Activated CD8-positive, alpha-beta memory T cell treated with anti-CD3 and anti-CD28 coated beads, Interleukin-2, amount 10 ng/mL, durations not matched to agents 7 days and 5 days (primary cell): Measurements from ENCODE around the gene CBX7. TPM values are rescaled to one million over a fixed set of nuclear protein-coding genes. Genes with fewer than 3 reads are reported as not detected.
"Not testable (repeated sequence)": the region's sequence is repeated elsewhere in the genome, so short reads cannot be mapped to it uniquely, and the experiment has no call there.

Experiments used
- ATAC-seq: fragments of 150-1000 bp; cut with Tn5 transposase; one replicate; pipeline ENCODE4 v1.10.0; 2021; ENCODE audit warnings: moderate library complexity
- CTCF ChIA-PET: fragments of 350-600 bp; sonication (Branson Sonifier 250); formaldehyde crosslinking; loops from one replicate; lab custom pipeline; 2021; ENCODE audit warnings: antibody characterized with exemption; lab: Charles Lee
- DNase-seq: peaks from one replicate; pipeline ENCODE4 v3.0.0-alpha.2; 2020
- H3K27ac Mint-ChIP-seq: one replicate; pipeline ENCODE4 v1.8.0; 2021; ENCODE audit warnings: mild to moderate bottlenecking, mixed read lengths
- H3K27me3 Mint-ChIP-seq: one replicate; pipeline ENCODE4 v1.8.0; 2021; ENCODE audit warnings: mixed read lengths
- H3K36me3 Mint-ChIP-seq: one replicate; pipeline ENCODE4 v1.8.0; 2021; ENCODE audit warnings: mild to moderate bottlenecking, mixed read lengths
- H3K4me1 Mint-ChIP-seq: one replicate; pipeline ENCODE4 v1.8.0; 2021; ENCODE audit warnings: mixed read lengths
- H3K4me3 Mint-ChIP-seq: one replicate; pipeline ENCODE4 v1.8.0; 2021; ENCODE audit warnings: mild to moderate bottlenecking, moderate library complexity, mixed read lengths
- H3K9me3 Mint-ChIP-seq: one replicate; pipeline ENCODE4 v1.8.0; 2022; ENCODE audit warnings: low read depth, mixed read lengths
- total RNA-seq, 2 experiments: library from RNA; stranded (reverse); gene quantifications; one replicate each; pipeline ENCODE4 v1.2.3, GENCODE V29; 2021

Gene CBX7
- total RNA-seq, 2 experiments from 2014 or later: 12.7 to 13.5 TPM

DNA sequence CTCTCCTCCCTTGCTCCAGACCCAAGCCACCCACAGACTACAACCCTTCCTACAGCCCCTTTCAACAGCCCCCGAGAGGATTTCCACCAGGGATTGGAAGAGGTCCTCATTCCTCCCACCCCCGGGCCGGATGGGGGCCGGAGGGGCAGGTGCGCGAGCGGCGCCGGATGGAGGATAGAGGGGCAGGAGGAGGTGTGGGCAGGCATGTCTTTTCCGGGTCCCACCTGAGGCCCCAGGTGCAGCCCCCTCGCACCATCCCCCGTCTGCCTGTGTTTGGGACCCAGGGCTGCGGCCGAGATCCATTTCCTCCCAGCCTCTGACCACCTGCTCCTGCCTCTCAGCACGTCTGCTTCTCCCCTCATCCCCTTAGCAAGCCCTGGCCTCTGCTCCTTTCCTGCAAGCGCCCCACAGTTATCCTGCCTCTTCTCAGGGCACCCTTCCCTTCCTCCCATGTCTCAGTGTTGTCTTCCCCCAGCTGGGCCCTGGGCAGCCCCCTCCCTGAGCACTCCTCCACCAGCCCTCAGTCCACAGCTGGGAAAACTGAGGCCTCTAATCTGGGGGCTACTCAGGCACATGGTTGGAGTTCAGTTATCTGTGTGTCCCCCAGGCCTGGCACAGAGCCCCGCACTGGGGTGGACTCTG, 19.3 kb upstream of the CBX7 start:
- CTCF ChIA-PET: interaction anchor here (0.6 to 9.4 kb wide), 46 partner anchors 9 to 964 kb away, joined by 3 to 254 read pairs (median 4); partner anchors contain the start of genes CBX7, MIEF1, RPL3 and TAB1
- H3K4me1 Mint-ChIP-seq: peaks cover 36% of the 10 kb centered on the region
- no peak overlapping the region for H3K27ac Mint-ChIP-seq
- no peak for ATAC-seq
- no peaks in the 10 kb centered on the region for H3K36me3 Mint-ChIP-seq
- no peaks in the 10 kb centered on the region for H3K9me3 Mint-ChIP-seq
- H3K27me3 Mint-ChIP-seq: peaks cover 21% of the 10 kb centered on the region
- no peak overlapping the region for H3K4me3 Mint-ChIP-seq
- DNase-seq: no peak

DNA sequence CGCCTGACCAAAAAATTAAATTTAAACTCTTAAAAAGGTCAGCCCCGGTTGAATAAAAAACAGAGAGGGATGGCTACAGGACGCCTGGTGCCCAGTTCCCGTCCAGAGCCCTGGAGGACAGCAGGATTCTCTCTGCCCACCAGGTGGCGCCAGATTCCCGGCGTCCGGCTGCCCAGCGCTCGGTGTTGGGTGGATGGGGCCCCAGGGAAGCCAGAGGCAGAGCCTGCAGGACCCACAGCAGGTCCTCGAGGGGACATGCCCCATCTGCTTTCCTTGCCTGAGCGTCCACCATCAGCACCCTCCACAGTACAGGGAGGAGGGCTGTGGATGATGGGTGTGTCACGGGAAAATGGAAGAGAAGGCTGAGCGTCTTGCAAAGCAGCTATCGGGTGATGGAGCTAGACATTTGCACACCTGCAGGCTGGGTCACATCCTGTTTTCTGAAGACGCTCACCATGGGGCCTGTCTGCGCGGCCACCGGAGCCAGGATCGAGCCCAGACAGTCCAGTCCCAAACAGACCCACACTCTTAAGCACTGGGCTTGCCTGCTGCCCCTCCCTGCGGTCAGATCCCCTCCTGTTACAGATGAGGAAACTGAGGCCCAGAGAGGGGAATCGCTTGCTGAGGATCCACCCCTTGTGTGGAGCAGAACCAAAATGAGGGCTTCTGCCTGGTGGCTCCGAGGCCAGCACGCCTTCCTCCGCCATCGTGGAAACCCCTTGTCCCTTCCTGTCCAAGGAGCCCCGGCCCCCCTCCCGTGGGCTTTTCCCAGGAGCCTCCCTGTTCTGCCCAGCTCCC, 18.5 kb upstream of the CBX7 start:
- H3K4me1 Mint-ChIP-seq: peaks cover 36% of the 10 kb centered on the region

DNA sequence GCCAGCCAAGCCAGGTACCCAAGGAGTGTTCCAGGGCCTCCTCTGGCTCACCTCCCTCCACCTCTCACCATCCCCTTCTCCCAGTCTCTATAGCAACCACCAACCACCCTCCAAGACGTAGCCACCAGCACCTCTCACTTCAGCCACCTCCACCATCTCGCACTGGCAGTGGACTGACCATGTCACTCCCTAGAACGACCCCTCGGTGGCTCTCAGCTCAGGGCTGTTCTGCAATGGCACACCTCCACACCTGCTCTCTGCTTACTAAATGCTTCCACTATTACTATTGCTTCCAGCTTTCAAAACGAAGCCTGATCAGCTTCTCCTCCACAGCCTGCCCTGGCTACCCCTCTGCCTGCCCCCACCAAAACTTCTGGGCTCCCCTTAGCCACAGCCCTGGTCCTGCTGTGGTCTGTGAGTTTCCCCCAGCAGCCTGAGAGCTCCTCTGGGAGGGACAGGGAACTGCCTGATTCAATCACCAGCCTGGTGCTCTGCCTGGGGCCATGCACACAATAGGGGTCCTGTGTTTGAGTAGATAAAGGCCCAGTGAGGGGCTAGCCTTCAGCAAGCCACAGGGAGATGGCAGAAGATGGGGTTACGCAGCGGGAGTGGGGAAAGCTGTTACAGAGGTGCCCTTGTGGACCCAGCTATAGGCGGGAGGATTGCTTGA, 17.5 kb upstream of the CBX7 start:
- peaks cover 33% of the 10 kb centered on the region for H3K4me1 Mint-ChIP-seq
- peaks cover 23% of the 10 kb centered on the region for H3K27me3 Mint-ChIP-seq
- CTCF ChIA-PET: interaction anchor here (0.8 to 9.4 kb wide), 24 partner anchors 10 to 361 kb away, joined by 3 to 254 read pairs (median 5); partner anchors contain the start of genes CBX7, MIEF1, RPL3 and TAB1
- H3K27ac Mint-ChIP-seq: no peak overlapping the region
- H3K36me3 Mint-ChIP-seq: no peaks in the 10 kb centered on the region
- no peaks in the 10 kb centered on the region for H3K9me3 Mint-ChIP-seq
- DNase-seq (no peak), ATAC-seq (no peak)
- H3K4me3 Mint-ChIP-seq: no peak overlapping the region

More for the DNA sequence above, 18.5 kb upstream of the CBX7 start:
- Mint-ChIP-seq H3K27ac (peak overlapping the region; percentile 70), H3K27me3 (peaks cover 23% of the 10 kb centered on the region), H3K9me3 (no peaks in the 10 kb centered on the region), H3K4me3 (peak overlapping the region; percentile 36), H3K36me3 (no peaks in the 10 kb centered on the region)
- peak; percentile 87 for DNase-seq
- CTCF ChIA-PET: interaction anchor here (0.6 to 9.4 kb wide), 47 partner anchors 9 to 963 kb away, joined by 3 to 254 read pairs (median 4); partner anchors contain the start of genes CBX7, MIEF1, RPL3 and TAB1
- ATAC-seq: peak; percentile 82

DNA sequence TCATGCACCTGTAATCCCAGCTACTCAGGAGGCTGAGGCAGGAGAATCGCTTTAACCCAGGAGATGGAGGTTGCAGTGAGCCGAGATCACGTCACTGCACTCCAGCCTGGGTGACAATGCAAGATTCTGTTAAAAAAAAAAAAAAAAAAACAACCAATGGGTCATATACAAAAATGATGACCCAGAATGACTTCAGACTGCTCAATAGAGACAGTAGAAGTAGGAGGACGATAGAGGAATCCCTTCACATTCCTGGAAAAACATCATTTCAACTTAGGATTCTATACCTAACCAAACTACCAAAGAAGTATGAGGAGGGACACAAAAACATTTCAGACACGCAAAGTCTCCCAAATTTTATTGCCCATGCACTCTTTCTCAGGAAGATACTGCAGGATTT, 14.1 kb upstream of the CBX7 start:
- no peaks in the 10 kb centered on the region for H3K36me3 Mint-ChIP-seq
- no peak overlapping the region for H3K27ac Mint-ChIP-seq
- H3K4me3 Mint-ChIP-seq: no peak overlapping the region
- peaks cover 17% of the 10 kb centered on the region for H3K27me3 Mint-ChIP-seq
- no peak for DNase-seq
- CTCF ChIA-PET: interaction anchor here (9.4 kb wide), 1 partner anchor 148 kb away, joined by 254 read pairs; the partner anchor contains the start of gene RPL3
- ATAC-seq: no peak
- peaks cover 9% of the 10 kb centered on the region for H3K4me1 Mint-ChIP-seq
- H3K9me3 Mint-ChIP-seq: no peaks in the 10 kb centered on the region

DNA sequence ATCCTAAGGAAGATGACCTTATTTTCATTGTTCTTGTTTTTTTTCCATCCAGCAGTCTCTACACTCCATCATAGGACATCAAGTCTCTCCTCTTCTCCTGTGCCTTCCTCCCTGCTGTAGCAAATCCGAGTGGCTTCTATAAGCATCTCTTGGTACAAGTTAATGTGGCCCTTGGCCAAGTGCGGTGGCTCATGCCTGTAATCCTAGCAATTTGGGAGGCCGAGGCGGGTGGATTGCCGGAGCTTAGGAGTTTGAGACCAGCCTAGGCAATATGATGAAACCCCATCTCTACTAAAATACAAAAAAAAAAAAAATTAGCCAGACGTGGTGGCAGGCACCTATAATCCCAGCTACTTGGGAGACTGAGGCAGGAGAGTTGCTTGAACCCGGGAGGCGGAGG, 3.6 kb upstream of the CBX7 start:
- not testable (repeated sequence) for ATAC-seq, H3K4me3 Mint-ChIP-seq, H3K36me3 Mint-ChIP-seq, H3K27ac Mint-ChIP-seq, DNase-seq, H3K9me3 Mint-ChIP-seq
- CTCF ChIA-PET: interaction anchor here (1.4 to 6.3 kb wide), 3 partner anchors 14 to 164 kb away, joined by 4 to 28 read pairs (median 5); partner anchors contain the start of gene RPL3
- Mint-ChIP-seq H3K27me3 (peaks cover 40% of the 10 kb centered on the region), H3K4me1 (peaks cover 10% of the 10 kb centered on the region)

DNA sequence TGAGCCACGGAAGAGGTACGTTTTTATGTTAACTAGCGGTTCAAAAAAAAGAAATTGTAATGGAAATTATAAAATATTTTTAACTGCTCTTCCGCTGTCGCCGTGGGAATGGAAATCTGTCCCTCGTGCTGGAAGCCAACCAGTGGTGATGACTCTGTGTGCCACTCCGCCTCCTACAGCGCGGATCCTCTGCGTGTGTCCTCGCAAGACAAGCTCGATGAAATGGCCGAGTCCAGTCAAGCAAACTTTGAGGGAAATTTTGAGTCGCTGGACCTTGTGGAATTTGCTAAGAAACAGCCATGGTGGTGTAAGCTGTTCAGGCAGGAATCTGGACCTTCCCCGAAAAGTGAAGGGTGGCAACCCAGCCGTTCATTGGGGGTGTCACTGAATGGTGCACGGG, 2.9 kb upstream of the CBX7 start:
- no peak overlapping the region for H3K27ac Mint-ChIP-seq
- no peak for ATAC-seq
- DNase-seq: no peak
- no peaks in the 10 kb centered on the region for H3K36me3 Mint-ChIP-seq
- CTCF ChIA-PET: interaction anchor here (1.4 to 6.3 kb wide), 4 partner anchors 15 to 285 kb away, joined by 4 to 28 read pairs (median 4); partner anchors contain the start of gene RPL3
- H3K4me3 Mint-ChIP-seq: no peak overlapping the region
- H3K27me3 Mint-ChIP-seq: peaks cover 37% of the 10 kb centered on the region
- no peaks in the 10 kb centered on the region for H3K9me3 Mint-ChIP-seq
- peaks cover 17% of the 10 kb centered on the region for H3K4me1 Mint-ChIP-seq

DNA sequence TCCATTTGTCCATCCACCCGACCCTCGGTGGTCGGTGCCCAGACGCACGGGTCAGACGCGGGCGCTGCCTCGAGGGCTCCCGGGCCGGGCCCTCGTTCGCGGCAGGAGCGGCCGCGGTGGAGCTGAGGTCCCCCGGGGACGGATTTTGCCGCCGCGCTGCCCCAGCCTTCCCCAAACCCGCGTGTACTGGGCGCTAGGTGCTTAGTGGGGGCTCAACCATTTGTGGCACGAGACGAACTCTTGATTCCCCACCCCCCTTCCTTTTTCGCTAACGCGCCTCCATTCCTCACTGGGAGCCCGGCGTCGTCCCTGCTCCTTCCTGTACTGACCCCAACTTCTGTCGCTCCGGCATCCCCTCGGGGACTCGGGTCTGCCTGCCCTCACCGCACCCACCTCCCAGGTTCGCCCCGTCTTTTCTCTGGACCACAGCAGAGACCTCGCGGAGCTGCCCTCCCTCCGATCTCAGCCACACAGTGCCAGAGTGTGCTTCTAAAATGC, 789 bp upstream of the CBX7 start:
- no peaks in the 10 kb centered on the region for H3K9me3 Mint-ChIP-seq
- peak overlapping the region; percentile 60 for H3K4me3 Mint-ChIP-seq
- DNase-seq (no peak), ATAC-seq (no peak)
- H3K27me3 Mint-ChIP-seq: peaks cover 37% of the 10 kb centered on the region
- H3K4me1 Mint-ChIP-seq: peaks cover 30% of the 10 kb centered on the region
- H3K36me3 Mint-ChIP-seq: no peaks in the 10 kb centered on the region
- CTCF ChIA-PET: interaction anchor here (0.5 to 6.3 kb wide), 5 partner anchors 17 to 283 kb away, joined by 4 to 28 read pairs (median 7); no protein-coding TSS in a partner anchor
- peak overlapping the region; percentile 14 for H3K27ac Mint-ChIP-seq

DNA sequence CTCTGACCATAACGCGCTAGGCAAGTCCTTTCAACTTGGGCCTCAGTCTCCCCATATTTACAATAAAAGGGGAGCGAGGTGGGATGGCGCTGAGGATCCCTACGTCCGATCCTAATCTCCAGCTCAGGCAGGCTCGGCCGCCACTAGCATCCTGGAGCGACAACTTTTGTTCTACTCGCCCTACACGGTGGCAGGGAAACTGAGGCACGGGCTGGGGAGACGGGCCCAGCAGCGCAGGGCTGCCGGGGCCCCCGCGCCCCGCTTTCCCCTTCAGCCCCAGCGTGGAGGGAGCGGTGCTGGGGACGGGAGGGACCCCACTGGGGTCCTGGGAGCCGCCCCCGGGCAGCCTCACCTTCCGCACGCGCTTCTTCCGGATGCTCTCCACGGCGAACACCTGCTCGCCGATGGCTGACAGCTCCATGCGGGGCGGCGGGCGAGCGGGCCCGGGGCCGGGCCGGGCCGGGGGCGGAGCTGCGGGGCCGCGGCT, 413 bp downstream of the CBX7 start:
- DNase-seq: no peak
- peaks cover 36% of the 10 kb centered on the region for H3K4me1 Mint-ChIP-seq
- CTCF ChIA-PET: interaction anchor here (1.4 to 6.3 kb wide), 2 partner anchors 18 to 282 kb away, joined by 7 to 28 read pairs; no protein-coding TSS in a partner anchor
- H3K27me3 Mint-ChIP-seq: peaks cover 30% of the 10 kb centered on the region
- no peaks in the 10 kb centered on the region for H3K9me3 Mint-ChIP-seq
- peak overlapping the region; percentile 49 for H3K4me3 Mint-ChIP-seq
- H3K27ac Mint-ChIP-seq: peak overlapping the region; percentile 49
- no peak for ATAC-seq
- peaks cover 1% of the 10 kb centered on the region for H3K36me3 Mint-ChIP-seq

DNA sequence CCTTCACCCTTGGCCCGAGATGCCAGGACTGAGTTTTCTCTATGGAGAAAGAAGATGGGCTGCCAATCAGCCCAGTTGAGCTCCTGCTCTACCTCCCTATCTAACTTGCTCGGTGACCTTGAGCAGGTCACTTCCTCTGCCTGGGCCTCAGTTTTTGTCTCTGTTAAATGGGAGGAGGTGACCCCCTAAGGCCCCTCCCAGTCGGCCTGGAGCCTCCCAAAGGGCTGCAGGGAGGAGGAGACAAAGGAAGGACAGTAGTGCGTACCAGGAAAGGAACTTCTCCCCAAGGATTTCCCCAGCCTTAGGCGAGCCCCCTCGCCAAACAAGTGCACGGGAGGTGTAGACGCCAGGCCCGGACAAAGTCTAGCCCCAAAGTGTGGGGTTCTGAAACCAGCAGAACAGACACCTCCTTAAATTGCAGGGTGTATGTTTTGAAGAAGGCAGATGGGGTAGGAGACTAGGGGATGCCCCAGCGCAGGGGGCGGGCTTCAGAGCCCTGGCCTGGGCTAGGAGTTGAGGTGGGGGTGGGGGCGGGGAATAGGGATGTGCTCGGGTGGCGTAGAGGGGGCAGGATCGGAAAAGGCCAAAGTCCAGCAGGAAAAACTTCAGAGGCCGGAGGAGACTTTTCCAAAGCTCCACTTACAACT, 1.0 kb downstream of the CBX7 start:
- ATAC-seq (no peak), DNase-seq (no peak)
- Mint-ChIP-seq H3K4me1 (peaks cover 40% of the 10 kb centered on the region), H3K27me3 (peaks cover 24% of the 10 kb centered on the region), H3K4me3 (peak overlapping the region; percentile 49), H3K36me3 (peaks cover 1% of the 10 kb centered on the region), H3K9me3 (no peaks in the 10 kb centered on the region), H3K27ac (peak overlapping the region; percentile 56)
- CTCF ChIA-PET: interaction anchor here (0.9 to 6.3 kb wide), 3 partner anchors 19 to 165 kb away, joined by 4 to 28 read pairs (median 4); no protein-coding TSS in a partner anchor

DNA sequence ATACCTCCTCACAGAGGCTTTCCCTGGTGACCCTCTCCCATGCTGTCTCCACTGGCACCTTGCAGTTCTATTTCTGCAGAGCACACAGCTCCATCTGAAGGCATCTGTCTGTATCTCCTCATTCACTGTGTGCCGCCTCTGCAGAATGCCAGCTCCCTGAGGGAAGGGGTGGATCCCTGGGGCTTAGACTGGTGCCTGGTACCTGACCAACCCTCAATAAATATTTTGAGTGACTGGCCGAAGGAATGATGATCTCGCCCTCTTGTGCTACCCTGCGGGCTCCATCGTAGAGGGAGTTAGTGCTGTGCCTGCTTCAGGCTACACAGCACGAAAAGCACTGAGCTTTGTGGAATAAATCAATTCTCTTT, 1.6 kb downstream of the CBX7 start:
- H3K4me1 Mint-ChIP-seq: peaks cover 46% of the 10 kb centered on the region
- peak overlapping the region; percentile 37 for H3K27ac Mint-ChIP-seq

DNA sequence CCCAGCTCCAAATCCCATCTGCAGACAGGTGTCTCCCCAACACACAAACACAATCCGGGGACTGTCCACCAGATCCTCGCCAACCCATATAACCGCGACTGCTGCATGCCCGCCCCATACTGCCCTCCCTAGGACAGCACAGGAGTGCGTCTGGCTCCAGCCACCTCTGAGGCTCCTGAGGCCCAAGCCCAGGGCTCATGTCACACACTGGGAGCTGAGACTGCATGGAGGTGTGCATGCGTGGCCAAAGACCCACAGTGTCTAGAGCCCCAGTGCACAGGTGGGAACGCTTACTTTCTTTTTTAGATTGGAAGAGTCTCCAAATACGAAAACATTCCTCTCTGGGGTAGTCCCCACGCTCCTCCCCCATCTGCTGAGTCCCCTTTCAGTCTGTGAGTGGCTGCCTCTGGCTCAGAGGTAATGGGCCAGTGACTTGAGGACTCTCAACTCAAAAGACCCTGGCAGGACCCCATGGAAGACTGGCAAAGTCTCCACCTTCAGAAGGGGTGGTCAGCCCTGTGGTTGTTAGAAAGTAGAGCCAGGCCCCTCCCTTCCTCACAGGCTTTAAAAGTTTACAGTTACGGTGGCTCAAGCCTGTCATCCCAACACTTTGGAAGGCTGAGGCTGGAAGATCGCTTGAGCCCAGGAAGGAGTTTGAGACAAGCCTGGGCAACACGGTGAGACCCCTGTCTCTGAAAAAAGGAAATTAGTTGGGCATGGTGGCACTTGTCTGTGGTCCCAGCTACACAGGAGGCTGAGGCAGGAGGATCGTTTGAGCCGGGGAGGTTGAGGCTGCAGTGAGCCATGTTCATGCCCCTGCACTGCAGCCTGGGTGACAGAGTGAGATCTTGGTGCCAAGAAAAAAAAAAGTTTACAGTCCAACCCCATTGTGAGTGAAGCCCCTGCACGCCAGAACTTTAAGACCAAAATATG, 2.3 kb downstream of the CBX7 start:
- Mint-ChIP-seq H3K4me1 (peaks cover 46% of the 10 kb centered on the region), H3K27me3 (peaks cover 17% of the 10 kb centered on the region), H3K27ac (peak overlapping the region; percentile 37), H3K9me3 (no peaks in the 10 kb centered on the region), H3K36me3 (peaks cover 1% of the 10 kb centered on the region), H3K4me3 (peak overlapping the region; percentile 26)
- CTCF ChIA-PET: interaction anchor here (1.1 to 2.2 kb wide), 7 partner anchors 21 to 381 kb away, joined by 3 to 7 read pairs (median 4); partner anchors contain the start of gene CBX6
- no peak for ATAC-seq
- no peak for DNase-seq

More for the DNA sequence above, 1.6 kb downstream of the CBX7 start:
- Mint-ChIP-seq H3K9me3 (no peaks in the 10 kb centered on the region), H3K4me3 (peak overlapping the region; percentile 49), H3K27me3 (peaks cover 22% of the 10 kb centered on the region), H3K36me3 (peaks cover 1% of the 10 kb centered on the region)
- CTCF ChIA-PET: interaction anchor here (0.9 to 1.3 kb wide), 2 partner anchors 20 to 165 kb away, joined by 4 read pairs; no protein-coding TSS in a partner anchor
- no peak for DNase-seq
- no peak for ATAC-seq
